GM19468 (cell line): ENCODE measurements around the gene RABL2B.
A peak's percentile ranks its signal among the peaks of the same experiment; 100 is the strongest.
"Not testable (repeated sequence)": the region's sequence is repeated elsewhere in the genome, so short reads cannot be mapped to it uniquely, and the experiment has no call there.

ENCODE experiments used
- ATAC-seq: cut with Tn5 transposase; IDR thresholded peaks from one replicate; pipeline ENCODE4 v1.9.1; 2021; ENCODE audit warnings: mild to moderate bottlenecking, moderate library complexity, moderate number of reproducible peaks; ENCODE audit not compliant: unreplicated experiment; ENCODE audit errors: extremely low read depth

The RABL2B gene

DNA sequence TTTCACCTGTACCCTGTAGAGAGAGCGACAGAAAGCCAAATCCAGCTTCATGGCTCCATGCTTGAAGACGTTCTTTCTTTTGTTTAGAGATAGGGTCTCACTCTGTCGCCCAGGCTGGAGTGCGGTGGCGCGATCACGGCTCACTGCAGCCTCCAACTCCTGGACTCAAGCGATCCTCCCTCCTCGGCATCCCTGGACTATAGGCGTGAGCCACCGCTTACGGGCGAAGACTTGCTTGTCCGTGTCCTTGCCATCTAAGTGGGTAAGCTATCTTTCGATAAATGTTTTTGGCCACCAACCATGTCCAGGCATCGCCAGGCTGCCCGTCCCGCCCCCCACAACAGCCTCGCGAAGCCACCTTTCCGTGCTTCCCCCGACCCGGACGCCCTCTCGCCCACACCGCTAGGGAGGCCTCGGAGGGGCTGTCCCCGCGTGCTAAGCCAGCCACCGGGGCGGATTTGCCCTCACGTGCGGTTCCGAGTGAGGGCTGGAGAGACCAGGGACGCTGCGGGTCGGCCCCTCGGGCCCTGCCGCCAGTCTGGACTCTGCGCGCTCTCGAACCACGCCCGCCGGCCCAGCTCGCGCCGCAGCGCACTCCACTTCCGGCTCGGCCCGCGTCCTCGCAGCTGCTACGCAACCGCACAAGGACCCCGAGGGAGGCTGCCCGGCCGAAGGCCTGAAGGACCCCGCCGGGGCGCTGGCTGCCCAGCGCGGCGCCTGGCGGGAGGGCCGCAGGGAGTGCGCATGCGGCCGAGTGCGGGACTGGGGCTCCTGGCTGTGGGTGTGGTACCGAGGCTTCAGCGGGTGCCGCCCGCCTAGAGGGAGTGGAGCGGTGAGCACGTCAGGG lies at the start of gene RABL2B:
Gene RABL2B, minus strand, starts transcription at position 604 of the 847 bp plus-strand sequence. CDS start 1,342 bp downstream, outside the sequence.
- ATAC-seq = peak; percentile 36

DNA sequence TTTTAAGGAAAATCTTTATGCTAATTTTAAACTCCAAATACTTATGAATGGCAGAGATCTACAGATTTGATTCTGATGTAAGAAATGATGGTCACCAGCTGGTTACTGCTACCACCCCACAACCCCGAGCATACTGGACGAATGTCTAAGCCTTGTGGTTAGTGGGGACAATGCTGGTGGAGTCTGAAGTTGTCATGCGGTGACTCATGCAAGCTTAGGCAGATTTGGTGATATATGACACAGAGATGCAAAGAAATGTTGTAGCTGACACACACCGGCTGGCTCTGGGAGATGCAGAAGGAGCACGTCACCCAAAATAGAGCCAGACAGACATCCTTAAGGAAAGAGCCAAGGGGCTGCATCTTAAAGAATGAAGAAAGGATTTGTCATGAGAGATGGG lies 3.5 kb upstream of the RABL2B start:
- not testable (repeated sequence) for ATAC-seq

DNA sequence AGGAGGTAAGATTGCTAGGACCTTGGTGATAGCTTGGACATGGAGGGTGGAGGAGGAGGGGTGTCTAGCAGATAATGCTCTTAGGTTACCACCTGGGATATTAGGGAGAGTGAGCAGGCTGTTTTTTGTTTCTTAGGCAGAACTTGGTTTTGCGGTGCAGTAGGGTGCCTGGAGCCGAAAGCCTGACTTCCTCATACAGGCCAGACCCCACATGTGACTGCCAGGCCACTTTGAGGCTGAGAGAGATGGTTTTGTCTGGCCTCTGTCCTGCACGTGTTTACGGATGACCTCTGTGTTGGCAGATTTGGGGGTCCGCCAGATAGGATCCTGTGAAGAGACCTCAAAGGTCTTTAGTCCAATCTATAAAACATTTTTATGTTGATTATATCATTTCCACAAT lies 1.9 kb upstream of the RABL2B start:
- ATAC-seq = not testable (repeated sequence)

DNA sequence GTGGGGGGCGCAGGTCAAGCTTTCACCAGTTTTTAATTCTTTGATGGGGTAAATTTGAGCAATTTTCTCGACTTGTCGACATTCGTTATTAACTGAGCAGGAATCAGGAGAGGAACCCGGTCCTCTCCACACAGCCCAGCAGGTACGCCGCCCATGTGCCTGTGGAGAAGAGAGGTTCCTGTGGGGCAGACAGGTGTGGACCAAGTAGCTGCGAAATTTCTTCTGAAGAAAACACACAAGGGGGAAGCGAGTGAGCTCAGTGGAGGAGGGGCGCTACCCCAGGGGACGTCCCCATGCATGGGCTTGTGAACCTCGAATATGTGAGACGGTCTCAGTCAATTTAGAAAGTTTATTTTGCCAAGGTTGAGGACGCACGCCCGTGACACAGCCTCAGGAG lies 442 bp upstream of the RABL2B start:
- ATAC-seq = not testable (repeated sequence)

DNA sequence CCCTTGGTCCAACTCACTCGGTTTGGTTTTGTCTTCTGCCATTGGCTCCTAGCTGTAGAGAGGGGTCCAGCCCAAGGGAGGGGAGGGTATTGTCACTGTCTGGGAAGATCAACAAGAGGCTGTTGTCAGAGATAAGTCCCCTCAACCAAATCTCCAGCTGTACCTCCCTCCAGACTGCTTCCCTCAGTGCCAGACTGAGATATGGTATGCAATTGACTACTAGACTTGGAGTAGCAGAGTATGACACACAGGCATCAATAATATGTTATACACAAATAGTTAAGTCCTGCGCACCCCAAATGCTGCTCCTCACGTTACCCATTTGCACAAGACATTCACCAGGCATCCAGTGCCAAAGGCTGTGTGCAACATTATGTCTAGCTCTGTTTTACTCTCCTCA lies 1.2 kb downstream of the RABL2B start:
- ATAC-seq = not testable (repeated sequence)

DNA sequence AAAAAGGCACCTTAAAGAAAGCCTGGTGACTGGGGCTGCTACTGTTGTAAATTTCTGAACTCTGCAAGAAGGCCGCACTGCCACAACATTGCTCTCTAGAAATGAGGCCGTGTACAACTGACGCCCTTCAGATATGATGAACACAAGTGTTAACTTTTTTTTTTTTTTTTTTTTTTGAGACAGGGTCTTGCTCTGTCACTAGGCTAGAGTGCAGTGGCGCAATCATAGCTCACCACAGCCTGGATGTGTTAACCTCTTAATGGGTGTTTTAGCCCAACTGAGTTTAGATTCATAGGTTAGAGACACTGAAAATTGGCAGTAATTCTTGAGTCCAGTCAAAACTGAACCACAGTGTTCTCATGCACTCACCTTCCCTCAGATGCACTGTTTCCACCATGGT lies 3.2 kb downstream of the RABL2B start:
- ATAC-seq = not testable (repeated sequence)

DNA sequence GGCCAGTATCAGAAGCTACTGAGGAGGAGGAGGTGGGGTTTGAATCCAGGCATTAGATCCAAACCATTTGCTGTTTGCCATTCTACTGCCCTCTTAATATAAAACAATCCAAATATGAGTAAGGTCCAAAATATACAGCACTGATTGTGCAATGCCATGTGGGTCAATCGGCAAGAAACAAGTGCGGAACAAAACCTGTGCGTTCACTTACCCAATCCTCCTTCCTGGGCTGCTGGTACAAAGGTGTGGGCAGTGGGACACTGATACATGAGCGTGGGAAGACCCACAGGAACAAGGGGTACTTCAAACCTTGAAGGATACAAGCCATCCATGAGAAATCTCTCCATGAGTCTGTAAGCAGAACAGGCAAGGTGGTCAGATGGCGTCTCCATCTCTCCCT lies 5.8 kb downstream of the RABL2B start:
- ATAC-seq = not testable (repeated sequence)

DNA sequence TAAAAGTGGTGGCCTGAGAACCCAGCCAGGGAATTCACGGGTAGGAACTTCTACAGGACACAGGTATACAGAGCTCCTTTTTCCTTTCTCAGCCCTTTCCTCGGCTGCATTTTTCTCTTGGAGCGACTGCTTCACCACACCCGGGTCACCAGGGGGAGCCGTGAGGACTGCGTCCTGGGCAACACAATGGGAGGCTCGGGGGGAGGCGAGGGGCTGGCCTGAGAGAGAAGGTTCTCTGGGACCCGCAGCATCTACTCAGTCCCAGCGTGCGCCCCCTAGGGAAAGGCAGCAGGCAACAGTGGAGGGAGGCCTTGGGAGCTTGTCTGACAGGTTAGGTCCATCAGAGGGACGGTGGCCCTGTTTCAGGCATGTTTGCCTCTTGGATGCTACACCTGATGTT lies 8.3 kb downstream of the RABL2B start:
- ATAC-seq = not testable (repeated sequence)

DNA sequence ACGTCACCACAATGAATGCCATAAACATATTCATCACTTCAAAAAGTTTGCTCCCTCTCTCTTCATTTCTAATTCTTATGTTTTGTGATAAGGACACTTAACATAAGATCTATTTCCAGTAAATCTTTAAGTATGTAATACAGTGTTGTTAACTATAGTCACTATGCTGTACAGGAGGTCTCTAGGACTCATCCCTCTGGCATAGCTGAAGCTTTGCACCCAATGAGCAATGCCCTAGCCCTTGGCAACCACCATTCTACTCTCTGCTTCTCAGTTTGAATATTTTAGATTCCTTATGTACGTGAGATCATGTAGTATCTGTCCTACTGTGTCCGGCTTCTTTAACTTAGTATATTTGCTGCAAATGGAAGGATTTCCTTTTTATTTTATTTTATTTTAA lies 19.1 kb downstream of the RABL2B start:
- ATAC-seq = not testable (repeated sequence)

DNA sequence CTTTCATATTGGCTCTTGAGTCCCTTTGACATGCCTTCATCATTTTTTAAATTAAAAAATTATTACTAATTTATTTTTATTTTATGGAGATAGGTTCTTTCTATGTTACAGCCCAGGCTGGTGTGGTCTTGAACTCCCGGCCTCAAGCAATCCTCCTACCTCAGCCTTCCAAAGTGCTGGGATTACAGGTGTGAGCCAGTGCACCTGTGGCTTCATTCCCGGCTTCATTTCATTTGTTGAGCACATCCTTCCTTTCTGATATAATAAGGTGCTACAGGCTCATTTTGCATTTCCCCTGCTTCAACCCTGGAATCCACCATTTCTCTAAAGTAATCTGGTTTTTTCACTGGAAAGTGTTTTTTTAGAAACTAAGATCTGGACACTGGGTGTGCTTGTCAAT lies 21.6 kb downstream of the RABL2B start:
- ATAC-seq = not testable (repeated sequence)

DNA sequence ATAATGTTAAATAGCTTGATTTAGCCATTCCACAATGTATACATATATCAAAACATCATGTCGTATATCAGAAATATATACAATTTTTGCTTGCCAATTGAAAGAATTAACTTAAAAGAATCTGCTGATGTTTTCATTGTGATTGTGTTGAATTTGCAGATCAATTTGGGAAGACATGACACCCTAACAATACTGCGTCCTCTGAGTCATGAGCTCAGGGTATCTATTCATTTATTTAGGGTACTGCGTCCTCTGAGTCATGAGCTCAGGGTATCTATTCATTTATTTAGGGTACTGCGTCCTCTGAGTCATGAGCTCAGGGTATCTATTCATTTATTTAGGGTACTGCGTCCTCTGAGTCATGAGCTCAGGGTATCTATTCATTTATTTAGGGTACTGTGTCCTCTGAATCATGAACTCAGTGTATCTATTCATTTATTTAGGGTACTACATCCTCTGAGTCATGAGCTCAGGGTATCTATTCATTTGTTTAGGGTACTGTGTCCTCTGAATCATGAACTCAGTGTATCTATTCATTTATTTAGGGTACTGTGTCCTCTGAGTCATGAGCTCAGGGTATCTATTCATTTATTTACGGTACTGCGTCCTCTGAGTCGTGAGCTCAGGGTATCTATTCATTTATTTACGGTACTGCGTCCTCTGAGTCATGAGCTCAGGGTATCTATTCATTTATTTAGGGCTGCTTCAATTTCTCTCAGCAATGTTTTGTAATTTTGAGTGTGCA lies 23.7 kb downstream of the RABL2B start:
- ATAC-seq = not testable (repeated sequence)

DNA sequence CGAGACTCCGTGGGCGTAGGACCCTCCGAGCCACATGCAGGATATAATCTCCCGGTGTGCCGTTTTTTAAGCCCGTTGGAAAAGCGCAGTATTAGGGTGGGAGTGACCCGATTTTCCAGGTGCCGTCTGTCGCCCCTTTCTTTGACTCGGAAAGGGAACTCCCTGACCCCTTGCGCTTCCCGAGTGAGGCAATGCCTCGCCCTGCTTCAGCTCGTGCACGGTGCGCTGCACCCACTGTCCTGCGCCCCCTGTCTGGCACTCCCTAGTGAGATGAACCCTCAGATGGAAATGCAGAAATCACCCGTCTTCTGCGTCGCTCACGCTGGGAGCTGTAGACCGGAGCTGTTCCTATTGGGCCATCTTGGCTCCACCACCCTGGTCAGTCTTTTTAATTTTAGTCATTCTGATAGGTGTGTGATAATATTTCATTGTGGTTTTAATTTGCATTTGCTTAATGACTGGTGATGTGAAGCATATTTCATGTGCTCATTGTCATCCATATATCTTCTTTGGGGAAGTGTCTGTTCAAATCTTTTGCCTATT lies 26.4 kb downstream of the RABL2B start:
- not testable (repeated sequence) for ATAC-seq

DNA sequence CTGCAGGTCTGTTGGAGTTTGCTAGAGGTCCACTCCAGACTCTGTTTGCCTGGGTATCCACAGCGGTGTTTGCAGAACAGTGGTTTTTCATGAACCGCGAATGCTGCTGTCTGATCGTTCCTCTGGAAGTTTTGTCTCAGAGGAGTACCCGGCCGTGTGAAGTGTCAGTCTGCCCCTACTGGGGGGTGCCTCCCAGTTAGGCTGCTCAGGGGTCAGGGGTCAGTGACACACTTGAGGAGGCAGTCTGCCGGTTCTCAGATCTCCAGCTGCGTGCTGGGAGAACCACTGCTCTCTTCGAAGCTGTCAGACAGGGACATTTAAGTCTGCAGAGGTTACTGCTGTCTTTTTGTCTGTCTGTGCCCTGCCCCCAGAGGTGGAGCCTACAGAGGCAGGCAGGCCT lies 27.0 kb downstream of the RABL2B start:
- not testable (repeated sequence) for ATAC-seq

DNA sequence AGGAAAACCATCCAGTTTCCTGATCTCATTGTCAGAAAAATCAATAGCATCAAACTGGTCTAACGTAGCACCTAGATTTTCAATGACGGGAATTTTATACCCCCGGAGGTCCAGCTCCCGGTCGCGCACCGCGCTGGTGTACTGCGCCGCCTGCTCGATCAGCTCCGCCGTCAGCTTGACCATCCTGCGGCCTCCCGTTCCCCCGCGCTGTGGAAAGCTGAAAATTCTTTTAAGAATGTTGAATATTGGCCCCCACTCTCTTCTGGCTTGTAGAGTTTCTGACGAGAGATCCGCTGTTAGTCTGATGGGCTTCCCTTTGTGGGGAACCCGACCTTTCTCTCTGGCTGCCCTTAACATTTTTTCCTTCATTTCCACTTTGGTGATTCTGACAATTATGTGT lies 28.2 kb downstream of the RABL2B start:
- ATAC-seq = not testable (repeated sequence)

DNA sequence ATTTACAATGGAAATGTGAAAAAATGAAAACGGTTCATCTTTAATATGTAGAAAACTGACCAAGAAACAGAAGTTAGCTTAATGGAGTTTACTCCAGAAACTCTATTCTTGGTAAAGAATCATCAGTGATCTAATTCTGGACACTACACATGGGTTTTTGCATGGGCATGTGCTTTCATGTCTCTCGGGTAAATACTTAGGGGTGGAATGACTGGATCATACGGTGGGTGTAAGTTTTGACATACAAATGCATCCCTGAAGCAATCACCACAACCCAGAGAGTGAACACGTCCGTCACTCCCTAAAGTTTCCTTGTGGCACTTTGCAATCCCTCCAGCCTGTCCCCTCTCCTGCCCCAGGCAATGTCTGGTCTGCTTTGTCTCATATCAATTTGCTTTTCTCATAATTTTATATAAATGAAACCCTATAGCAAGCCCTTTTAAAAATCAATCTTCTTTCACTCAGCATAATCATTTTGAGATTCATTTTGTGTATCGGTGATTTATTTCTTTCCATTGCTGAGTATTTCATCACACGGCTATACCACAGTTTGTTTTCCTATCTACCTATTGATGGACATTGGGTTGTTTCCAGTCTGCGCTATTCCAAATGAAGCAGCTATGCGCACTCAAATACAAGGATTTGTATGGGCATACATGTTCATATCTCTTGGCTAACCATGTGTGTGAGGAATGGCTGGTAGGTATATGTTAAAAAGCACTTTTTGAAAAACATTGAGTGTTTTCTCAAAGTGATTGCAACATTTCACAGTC lies 33.9 kb downstream of the RABL2B start:
- not testable (repeated sequence) for ATAC-seq

DNA sequence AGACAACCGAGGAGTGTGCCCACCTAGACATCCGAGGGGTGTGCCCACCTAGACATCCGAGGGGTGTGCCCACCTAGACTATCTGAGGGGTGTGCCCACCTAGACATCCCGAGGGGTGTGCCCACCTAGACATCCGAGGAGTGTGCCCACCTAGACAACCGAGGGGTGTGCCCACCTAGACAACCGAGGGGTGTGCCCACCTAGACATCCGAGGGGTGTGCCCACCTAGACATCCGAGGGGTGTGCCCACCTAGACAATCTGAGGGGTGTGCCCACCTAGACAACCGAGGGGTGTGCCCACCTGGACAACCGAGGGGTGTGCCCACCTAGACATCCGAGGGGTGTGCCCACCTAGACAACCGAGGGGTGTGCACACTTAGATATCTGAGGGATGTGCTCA lies 34.8 kb downstream of the RABL2B start:
- ATAC-seq = not testable (repeated sequence)

DNA sequence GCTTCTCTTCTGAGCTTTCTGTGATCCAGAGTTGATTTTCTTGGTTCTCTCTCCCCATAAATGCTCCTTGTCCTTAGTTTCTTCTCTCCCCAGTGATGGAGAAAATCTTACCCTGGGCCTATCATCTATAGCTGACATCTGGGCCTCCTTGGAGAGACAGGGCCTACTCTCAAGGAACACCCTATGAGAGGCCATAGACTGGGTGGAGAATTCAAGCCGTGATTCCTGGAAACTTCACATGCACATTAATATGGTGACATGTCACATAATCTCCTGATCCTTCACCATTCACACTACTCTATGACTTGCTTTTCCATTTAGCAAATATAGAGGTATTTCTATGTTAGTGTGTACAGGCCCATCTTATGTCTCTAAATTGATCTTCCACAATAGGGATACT lies 35.9 kb downstream of the RABL2B start:
- not testable (repeated sequence) for ATAC-seq

DNA sequence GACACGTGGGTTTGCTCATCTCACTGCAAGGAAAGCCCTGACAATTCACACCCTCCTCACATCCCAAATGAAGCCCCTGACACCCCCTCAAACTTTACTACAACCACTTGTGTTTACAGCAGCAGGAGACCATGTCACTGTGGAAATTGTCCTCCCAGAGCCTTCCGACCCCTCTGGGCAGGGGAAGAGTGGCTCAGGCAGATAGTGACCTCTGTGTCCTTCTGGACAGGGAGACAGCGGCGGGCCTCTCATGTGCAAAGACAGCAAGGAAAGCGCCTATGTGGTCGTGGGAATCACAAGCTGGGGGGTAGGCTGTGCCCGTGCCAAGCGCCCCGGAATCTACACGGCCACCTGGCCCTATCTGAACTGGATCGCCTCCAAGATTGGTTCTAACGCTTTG lies 39.0 kb downstream of the RABL2B start:
- not testable (repeated sequence) for ATAC-seq

DNA sequence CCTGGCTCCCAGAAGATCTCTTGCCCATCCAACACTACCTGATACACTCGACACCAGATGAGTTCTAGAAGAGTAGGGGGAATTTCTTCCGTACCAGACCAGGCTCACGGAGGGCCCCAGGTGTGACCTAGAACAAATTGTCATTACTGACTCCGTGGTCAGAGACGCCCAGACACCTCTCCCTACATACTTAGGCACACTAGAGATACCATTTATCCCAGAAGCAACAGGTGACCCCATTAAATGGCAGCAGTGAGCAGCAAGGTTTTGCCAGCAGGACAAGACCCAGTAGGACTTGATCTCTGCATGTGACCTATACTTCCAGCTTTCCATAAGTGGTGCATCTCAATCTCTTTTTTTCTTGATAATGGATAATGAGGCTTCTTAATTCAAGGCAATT lies 42.7 kb downstream of the RABL2B start:
- ATAC-seq = not testable (repeated sequence)

DNA sequence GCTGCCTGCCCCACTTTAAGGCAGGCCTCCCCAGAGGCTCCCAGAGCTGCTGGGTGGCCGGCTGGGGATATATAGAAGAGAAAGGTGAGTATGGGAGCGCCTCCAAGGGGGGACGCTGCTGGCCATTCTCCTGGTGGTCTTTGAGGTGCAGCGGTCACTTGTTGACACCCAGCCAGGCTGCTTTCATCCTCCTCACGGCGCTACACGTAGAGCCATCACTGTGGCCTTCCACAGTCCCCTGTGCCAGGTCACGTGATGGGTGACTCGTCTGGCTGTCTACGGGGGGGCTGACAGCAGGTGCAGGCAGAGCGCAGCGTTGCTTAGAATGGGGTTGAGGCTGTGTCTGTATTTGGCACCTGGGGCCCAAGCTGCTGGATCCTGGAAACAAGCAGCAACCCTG lies 43.5 kb downstream of the RABL2B start:
- ATAC-seq = no peak
